Left lung (tissue), 10 donors: ENCODE results near the gene RNF5. TPM values are rescaled to one million over a fixed set of nuclear protein-coding genes. Genes with fewer than 3 reads are reported as not detected.

Source experiments
- ATAC-seq: fragments of 200-7000 bp; cut with Tn5 transposase; one replicate; pipeline ENCODE4 v1.9.1; 2020; ENCODE audit warnings: moderate library complexity
- DNase-seq, 4 donors: peaks; one replicate each; pipeline ENCODE4 v3.0.0-alpha.2; 2013 to 2020
- H3K27ac ChIP-seq, 2 donors: fragments of 200-600 bp; sonication (generic) in 1 of 2; one replicate each; pipeline versions ENCODE4 v1.5.0 to v1.8.0; 2020 to 2021
- H3K27me3 ChIP-seq, 2 donors: fragments of 200-600 bp; sonication (generic) in 1 of 2; one replicate each; pipeline versions ENCODE4 v1.5.0 to v1.8.0; 2020 to 2021
- H3K36me3 ChIP-seq, 2 donors: fragments of 200-600 bp; sonication (generic) in 1 of 2; one replicate each; pipeline versions ENCODE4 v1.5.0 to v1.8.0; 2020 to 2021
- H3K4me1 ChIP-seq, 2 donors: fragments of 200-600 bp; one replicate each; pipeline ENCODE4 v1.8.0; 2021
- H3K4me3 ChIP-seq, 2 donors: fragments of 200-600 bp; sonication (generic) in 1 of 2; one replicate each; pipeline versions ENCODE4 v1.5.0 to v1.8.0; 2020 to 2021; ENCODE audit warnings: mild to moderate bottlenecking in 1 of 2
- H3K9me3 ChIP-seq, 2 donors: fragments of 200-600 bp; sonication (generic) in 1 of 2; one replicate each; pipeline versions ENCODE4 v1.5.0 to v1.8.0; 2020 to 2021
- CTCF ChIP-seq, 2 donors: fragments of 200-600 bp; sonication (generic) in 1 of 2; IDR thresholded peaks; one replicate each; pipeline versions ENCODE4 v1.5.0 to v1.8.0; 2021; ENCODE audit warnings: antibody characterized with exemption in 2 of 2
- intact Hi-C, 2 donors: fragments of 100-400 bp; cut with DNase I; formaldehyde crosslinking; loops; one replicate each; pipeline versions ENCODE4 v1.11.2 to v1.14.2; 2022
- polyA plus RNA-seq, 6 donors: library from polyadenylated mRNA; unstranded; fragments of 120-200 nt; gene quantifications; one replicate each; pipeline ENCODE4 v1.2.1, GENCODE V29; 2013; ENCODE audit not compliant: insufficient read length in 6 of 6
- total RNA-seq, 2 donors: library from RNA; stranded (reverse); fragmentation: NEBNext Ultra II Directional; extraction: Animal tissue kit (Norgen Biotek cat#: 25700); gene quantifications; one replicate each; pipeline ENCODE4 v1.2.1, GENCODE V29; 2021
- donor health status: DM: no; HTN: yes; CAD: no.
- donor health status: DM: no; HTN: no; CAD: no.

Gene RNF5
- total and polyA plus RNA-seq, 8 donors: 43.9 to 81.5 (median 68.2) TPM

GRCh38 chr6:32189069-32189741 lies 11.0 kb downstream of the RNF5 start:
- Histone ChIP-seq H3K4me1 (peaks cover 11 to 88% of the 10 kb centered on the region in 2 donors), H3K27ac (peak overlapping the region; percentile 95 to 100), H3K27me3 (no peaks in the 10 kb centered on the region), H3K4me3 (peak overlapping the region; percentile 67 to 78), H3K9me3 (no peaks in the 10 kb centered on the region), H3K36me3 (peaks cover 0 to 28% of the 10 kb centered on the region in 2 donors)
- DNase-seq: no peak
- ATAC-seq: no peak
- intact Hi-C loops: no loop called here
- no peak for TF ChIP-seq CTCF (IDR thresholded peaks at IDR 0.05)

GRCh38 chr6:32189742-32190053 lies 11.5 kb downstream of the RNF5 start:
- Histone ChIP-seq H3K27ac (peak overlapping the region; percentile 95 to 100), H3K4me3 (peak overlapping the region; percentile 67 to 78), H3K36me3 (peaks cover 0 to 28% of the 10 kb centered on the region in 2 donors), H3K9me3 (no peaks in the 10 kb centered on the region), H3K4me1 (peaks cover 12 to 88% of the 10 kb centered on the region in 2 donors), H3K27me3 (no peaks in the 10 kb centered on the region)
- no peak for DNase-seq
- peak; percentile 0 for ATAC-seq
- TF ChIP-seq CTCF (IDR thresholded peaks at IDR 0.05): no peak
- intact Hi-C loops: no loop called here

GRCh38 chr6:32190054-32190851 lies 12.0 kb downstream of the RNF5 start, which contains the start of gene PBX2:
Gene PBX2, minus strand, starts transcription at chr6:32190202. Its CDS starts 287 bp downstream, at chr6:32189915.
- intact Hi-C loops: no loop called here

GRCh38 chr6:32190911-32191677 lies 12.9 kb downstream of the RNF5 start:
- Histone ChIP-seq H3K27me3 (no peaks in the 10 kb centered on the region), H3K36me3 (peaks cover 0 to 24% of the 10 kb centered on the region in 2 donors), H3K4me3 (peak overlapping the region in 1 of 2 donors; percentile 78), H3K9me3 (no peaks in the 10 kb centered on the region), H3K4me1 (peaks cover 17 to 85% of the 10 kb centered on the region in 2 donors), H3K27ac (peak overlapping the region; percentile 95 to 100)
- ATAC-seq: no peak
- TF ChIP-seq CTCF (IDR thresholded peaks at IDR 0.05): no peak
- no peak for DNase-seq
- intact Hi-C loops: no loop called here

More at GRCh38 chr6:32190054-32190851, 12.0 kb downstream of the RNF5 start, which contains the start of gene PBX2:
- DNase-seq (peak; percentile 89 to 96 (median 94)), ATAC-seq (peak; percentile 80)
- peak within 1 kb of the TSS; percentile 67 to 78 for H3K4me3 ChIP-seq
- no peaks in the 10 kb centered on the region for H3K9me3 ChIP-seq
- peaks cover 17 to 88% of the 10 kb centered on the region in 2 donors for H3K4me1 ChIP-seq
- TF ChIP-seq CTCF (IDR thresholded peaks at IDR 0.05): no peak
- peaks cover 0 to 28% of the 10 kb centered on the region in 2 donors for H3K36me3 ChIP-seq
- H3K27ac ChIP-seq: peak within 1 kb of the TSS; percentile 95 to 100
- H3K27me3 ChIP-seq: no peaks in the 10 kb centered on the region
